ENCODE measurements around the gene ARHGEF25.
"Not testable (repeated sequence)": the region's sequence is repeated elsewhere in the genome, so short reads cannot be mapped to it uniquely, and the experiment has no call there.

The ARHGEF25 gene

DNA sequence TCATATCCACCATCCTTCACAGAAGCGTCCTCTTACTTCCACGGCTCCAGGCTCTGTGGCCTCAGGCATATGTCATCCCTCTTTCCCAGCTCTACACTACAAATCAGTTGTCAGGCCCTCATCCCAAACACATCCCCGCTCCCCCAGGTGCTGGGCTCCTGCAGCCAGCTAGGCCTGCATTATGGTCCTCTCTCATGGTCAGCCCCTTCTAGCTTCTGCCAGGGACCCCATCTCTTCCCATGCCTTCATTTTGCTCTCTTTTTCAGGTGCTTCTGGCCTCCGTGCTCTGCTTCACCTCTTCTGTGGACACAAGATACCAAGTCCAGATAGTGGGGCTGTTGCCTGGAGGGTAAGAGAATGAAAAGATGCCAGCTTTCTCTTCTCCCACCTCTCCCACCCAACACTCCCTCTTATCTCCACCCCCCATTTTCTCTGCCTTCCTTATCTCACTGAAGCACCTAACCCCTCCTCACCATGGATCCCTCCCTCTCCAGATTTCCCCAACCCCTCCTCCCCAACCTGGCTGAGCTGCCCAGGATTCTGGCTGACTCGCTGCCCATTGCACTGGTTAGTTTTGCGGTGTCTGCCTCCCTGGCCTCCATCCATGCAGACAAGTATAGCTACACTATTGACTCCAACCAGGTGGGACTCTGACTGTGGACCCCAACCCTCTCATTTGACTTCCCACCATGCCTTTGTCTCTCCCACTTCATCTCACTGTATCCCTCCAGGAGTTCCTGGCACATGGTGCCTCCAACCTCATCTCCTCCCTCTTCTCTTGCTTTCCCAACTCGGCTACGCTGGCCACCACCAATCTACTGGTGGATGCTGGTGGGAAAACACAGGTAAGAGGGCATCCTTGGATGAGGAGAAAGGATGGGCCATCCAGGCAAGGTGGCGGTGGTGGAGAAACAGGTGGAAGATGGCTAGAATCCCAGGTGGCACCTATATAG lies 11.3 kb downstream of the ARHGEF25 start:
- no peak for DNase-seq

DNA sequence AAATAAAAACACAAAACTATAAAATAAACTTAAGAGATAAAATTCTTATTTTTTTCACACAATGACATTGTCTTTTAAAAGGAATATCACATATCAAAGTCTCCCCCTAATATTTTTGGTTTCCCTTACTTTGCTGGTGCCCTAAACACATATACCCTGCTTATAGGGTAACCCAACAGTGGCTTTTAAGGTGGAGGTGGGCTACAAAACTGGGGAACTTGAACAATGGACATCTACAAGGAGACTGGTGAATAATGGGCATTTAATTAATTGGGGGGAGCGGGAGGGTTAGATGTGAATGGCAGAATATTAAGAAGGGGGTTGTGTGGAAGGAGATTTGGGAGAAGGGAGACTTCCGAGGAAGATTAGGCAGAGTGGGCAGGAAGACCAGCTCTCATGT lies 12.2 kb downstream of the ARHGEF25 start:
- DNase-seq: no peak

DNA sequence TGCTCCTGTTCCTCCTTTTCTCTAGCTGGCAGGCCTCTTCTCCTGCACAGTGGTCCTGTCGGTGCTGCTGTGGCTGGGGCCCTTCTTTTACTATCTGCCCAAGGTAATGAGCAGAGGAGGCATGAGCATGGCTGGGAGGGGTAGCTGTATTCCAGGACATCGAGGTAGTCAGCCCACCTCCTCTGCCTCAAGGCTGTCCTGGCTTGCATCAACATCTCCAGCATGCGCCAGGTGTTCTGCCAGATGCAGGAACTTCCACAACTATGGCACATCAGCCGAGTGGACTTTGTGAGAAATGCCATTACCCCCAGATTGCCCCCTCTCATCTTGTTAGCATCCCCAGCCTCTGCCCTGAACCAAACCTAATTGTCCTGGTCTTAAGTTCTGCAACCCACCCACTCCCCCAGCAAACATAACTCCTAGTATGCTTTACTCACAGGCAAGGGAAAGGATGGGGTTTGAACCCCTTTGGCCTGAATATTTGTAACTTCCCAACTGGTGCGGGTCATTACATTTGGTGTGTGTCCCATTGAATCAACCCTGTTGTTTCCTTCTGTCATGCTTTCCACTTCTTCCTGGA lies 12.7 kb downstream of the ARHGEF25 start:
- DNase-seq: no peak

DNA sequence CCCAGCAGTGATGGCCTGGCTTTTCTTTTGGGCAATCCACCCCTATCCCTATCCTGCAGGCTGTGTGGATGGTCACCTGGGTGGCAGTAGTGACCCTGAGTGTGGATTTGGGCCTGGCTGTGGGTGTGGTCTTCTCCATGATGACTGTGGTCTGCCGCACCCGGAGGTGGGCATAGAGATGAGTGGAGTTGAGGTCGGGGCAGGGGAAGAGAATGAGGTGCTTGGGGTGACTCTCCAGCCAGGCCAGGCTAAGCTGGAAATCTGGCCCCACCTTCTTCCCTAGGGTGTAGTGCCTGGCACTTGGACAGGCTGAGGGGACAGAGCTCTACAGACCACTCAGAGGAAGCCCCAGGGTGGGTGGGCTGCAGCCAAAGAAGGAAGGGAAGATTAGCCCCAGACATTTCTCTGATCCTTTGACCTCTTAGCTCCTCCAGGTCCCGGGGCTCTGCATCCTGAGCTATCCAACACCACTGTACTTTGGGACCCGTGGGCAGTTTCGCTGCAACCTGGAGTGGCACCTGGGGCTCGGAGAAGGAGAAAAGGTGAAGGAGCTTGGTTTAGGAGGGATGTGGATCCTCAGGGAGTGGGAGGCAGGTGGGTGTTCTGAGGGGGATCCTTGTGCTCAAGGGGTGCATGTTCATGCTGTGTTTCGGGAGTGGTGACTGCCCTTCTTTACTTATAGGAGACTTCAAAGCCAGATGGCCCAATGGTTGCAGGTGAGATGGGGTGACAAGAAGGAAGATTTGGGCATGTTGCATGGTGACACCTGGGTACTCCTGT lies 13.4 kb downstream of the ARHGEF25 start:
- DNase-seq: no peak

DNA sequence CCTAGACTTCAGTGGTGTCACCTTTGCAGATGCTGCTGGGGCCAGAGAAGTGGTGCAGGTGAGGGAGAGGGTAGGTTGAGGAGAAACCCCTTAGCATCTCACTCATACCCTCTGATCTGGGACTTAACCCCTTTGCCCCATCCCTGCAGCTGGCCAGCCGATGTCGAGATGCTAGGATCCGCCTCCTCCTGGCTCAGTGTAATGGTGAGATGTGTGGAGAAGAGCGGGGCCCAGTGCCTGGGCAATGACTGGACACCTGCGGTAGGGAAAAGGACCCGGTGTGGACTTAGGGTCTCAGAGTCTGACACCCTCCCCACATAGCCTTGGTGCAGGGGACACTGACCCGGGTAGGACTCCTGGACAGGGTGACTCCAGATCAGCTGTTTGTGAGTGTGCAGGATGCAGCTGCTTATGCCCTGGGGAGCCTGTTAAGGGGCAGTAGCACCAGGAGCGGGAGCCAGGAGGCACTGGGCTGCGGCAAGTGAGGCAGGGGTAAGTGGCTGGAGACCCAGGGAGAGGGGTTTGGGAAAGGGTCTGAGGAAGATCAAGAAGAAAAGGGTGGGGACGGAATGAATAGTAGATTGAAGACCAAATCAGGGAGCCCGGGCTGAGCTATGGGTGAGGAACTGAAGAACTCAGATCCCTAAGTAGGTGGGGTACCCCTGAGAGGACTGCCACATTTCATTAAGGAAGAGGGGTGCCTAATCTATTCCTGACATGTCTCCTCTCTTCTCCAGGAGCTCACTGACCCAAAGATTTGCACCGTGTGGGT lies 14.2 kb downstream of the ARHGEF25 start:
- DNase-seq: no peak

DNA sequence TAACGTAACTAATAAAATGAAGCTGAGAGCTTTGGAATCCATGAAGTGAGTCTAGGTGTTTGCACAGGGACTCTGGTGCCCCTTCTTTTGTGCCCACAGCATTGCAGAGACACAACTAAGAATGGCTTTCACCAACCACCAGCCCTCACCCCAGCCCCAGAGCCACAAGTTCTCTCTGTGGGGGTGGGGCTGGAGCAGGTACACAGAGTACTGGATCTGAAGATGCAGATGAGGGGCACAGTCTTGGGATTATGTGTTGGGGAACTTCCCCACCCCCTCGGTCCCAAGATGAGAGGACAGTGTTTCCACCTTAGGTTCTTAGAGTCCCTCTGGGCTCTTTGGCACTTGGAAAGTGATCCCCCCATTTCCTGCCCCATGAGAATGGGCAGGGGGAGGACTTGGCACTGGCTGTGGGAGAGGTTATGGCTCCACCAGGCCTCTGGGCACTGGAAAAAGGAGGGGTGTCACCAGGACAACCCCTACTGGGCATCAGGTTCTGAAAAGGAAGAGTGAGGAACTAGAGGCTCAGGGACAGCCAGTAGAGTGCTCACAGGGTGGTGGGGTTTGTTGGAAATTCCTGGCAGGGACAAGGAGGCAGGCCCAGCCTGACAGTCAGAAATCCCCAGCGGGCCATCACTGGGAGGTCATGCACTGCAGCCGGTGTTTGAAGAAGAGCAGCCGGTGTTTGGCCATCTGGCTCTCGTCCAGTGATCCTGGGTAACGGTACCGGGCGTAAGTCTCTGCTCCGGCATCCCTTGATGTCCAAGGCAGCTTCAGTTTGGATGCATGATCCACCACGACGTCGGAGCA lies 15.1 kb downstream of the ARHGEF25 start:
- DNase-seq: no peak

DNA sequence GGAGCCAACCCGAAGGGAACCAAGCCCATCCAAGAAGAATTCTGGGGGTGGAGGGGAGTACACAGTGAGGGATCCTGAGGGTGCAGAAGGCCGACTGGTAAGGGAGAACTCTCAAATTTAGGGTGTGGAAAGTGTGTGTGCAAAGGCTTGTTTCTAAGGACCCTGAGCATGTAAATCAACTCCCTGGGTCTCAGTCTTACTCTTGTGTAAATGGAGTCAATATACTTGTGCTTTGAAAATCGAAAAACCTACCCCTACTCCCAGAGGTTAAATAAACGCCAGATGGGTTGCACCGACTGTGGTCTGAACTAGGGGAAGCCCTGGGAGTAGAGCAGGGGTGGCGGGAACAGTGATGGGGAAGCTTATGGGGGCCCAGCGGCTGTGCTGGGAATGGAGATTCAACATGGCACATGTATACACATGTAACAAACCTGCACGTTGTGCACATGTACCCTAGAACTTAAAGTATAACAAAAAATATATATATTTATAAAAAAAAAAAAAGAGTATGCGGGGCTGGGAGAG lies 15.7 kb downstream of the ARHGEF25 start:
- no peak for DNase-seq

DNA sequence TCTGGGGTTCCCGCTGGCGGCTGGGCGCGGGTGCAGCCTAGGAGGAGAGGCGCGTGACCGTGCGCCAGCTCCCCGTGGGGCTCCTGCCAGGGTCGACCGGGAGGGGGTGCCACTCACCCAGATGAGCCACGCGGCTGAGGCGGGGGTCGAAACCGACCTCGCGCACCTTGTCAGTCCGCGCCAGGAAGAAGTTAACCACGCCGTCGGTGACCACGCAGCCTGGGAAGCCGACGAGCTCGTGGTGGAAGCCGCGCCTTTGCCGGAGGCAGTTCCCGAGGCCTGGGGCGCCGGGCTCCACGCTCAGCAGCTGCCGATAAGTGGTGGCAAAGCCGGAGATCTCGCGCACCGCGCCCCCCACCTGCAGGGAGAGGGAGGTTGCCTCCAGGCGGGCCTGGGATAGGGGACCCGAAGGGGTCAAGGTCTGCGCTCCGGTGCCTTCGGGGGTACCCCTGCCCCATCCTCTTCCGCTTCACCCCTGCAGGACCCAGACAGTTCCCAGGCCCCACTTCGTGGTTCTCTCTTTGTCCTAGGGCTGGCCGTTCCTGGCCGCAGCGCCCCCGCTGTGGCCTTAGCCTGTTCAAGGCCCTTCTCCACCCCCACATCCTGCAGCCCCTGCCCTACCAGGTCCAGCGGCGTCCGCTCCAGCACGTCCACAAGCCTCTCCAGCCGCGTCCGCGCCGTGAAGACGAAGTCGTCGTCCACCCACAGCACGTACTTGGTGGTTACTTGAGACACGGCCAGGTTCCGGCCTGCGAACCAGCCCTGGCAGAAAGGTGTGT lies 16.5 kb downstream of the ARHGEF25 start:
- DNase-seq: no peak

DNA sequence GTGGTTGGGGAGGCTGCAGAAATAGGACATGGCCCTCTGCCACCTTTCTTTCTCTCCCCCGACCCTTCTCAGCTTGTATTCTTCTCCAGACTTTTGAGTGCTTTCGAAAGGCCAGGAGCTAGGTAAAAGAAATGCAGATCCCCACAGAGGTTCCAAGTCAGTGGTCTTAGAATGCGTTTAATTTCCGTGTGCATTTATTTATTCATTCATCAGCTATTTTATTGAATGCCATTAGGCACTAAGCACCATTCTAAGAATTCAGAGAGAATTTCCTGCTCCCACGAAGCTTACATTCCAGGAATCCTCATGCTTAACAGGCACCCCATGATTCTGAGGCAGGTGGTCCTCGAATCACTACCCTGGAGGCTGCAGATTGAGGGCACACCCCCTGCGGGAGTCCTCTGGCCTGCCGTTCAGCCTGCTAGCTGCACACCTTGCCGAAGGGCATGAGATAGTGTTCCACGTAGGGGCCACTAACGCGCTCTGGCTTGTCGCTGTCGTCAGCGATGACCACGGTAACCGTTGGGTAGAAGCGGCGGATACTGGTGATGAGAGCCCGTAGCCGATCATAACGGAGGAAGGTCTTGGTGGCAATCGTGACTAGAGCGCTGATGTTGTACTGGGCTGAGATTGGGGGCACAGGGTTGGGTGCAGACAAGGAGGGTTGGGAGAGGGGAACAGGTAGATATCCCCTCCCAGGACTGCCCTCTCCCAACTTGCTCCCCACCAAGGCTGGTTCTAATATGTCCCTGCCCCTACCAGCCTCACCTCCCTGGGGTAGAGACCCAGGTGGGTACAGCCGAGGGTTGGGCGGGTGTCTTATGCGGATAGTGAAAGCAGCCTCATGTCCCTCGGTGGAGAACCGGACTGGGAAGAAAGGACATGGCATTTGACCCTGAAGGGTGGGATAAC lies 17.3 kb downstream of the ARHGEF25 start:
- no peak for DNase-seq

DNA sequence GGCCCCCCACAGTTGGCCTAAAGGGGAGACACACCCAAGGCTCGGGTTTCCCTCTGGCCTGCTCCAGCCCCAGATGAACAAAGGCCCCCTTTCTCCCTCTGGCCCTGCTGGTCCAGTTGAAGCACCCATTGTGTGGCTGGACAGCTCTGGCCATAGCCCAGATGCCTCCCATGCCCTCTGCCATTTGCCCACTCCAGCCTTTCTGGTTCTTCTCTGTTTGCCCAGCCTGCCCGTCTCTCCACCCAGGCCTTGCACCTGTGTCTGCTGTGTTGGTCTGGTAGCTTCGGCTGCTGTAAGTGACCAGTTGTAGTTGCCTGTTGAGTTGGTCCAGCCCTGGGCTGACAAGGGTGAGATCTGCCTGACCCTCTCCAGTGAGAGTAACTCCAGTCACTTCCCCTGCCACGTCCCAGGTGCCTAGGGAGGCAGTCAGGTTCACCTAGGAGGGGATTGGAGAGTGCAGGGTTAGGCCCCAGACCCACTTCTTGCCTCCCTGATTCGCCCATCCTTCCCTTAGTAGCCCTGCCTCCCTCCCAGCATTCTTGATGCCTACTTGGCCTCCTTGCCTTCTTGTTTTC lies 18.7 kb downstream of the ARHGEF25 start:
- DNase-seq: no peak

DNA sequence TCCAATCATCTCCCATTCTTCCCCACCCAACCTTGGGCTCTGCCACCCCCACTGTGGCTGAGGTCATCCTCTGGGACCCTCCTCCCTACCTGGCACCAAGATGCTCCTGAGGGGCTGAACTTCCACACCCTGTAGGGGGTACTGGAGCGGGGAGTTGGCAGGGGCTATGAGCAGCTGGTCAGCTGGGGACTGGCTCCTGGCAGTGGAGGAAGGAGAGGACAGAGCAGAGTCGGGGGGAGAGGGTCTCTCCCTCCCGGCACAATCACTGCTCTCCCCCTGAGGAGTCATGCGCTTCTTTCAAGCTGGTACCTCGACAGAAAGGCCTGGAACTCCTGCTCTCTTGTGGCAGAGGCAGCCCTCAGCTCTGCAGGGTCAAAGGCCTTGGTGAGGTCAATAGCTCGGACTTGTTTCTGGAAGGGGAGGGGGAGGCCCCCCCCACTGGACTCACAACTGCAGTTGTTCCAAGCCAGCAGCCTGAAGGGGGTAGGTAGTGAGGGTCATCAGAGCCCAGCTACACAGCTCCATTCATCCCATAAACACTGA lies 19.7 kb downstream of the ARHGEF25 start:
- DNase-seq: no peak

DNA sequence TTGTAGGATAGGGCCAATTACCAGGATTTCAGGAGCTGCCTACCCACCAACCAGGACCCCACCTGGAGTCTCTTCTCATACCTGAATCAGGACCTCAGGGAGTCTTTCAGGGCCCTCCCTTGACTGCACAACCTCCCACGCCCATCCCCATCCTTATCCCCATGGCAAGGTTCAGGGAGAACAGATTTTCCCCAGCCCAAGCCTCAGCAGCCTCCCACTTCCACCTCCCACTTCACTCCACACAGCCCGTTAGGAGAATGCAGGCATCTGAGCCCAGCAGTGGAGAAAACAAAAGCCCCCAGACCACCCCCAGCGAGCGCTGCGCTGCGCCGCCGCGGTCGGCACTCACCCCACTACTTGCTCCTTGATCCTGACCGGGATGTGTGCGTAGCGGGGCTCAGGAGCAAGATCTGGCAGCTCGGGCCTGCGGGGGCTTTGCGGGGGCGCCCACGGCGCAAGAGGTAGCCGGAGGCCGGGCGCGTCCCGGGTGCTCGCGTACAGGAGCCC lies 20.4 kb downstream of the ARHGEF25 start:
- DNase-seq: no peak

DNA sequence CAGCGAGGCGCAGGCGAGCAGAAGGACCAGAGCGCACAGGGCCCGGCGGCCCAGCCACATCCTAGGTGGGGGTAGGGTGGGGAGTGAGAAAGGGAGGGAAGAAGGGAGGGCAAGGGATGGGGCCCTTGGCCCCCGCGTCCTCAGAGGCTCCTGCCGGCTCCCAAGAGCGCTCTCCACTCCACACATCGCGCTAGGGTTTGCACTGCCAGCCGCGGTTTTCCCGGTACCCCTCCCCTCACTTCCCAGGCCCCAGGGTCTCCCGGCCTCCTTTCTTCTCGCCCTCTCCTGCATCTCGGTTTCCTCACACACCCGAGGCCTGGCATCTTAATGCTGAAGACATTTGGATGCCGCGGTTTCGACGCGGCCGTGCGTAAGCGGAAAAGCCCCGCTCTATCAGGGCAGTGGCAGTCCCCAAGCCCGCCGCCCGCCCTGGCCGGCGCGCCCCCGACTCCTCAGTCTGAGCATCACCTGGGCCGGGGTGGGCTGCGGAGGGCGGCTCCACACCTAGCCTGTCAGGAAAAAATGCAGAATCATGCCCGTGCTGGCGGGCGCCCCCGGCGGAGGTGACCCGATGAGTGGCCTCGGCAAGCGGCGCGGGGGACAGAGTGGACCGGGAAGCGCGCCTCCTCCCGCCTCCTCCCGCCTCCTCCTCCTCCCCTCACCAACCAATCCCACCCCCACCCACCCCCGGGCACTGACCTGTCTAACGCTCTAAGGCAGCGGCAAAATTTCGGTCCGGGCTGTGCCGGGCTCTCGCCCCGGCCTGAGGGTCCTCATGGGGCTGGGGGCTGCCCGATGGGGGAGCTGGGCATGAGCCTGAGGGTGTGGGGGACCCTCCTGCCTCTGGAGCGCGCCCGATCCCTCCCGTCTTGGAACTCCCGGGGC lies 21.1 kb downstream of the ARHGEF25 start:
- DNase-seq: no peak

DNA sequence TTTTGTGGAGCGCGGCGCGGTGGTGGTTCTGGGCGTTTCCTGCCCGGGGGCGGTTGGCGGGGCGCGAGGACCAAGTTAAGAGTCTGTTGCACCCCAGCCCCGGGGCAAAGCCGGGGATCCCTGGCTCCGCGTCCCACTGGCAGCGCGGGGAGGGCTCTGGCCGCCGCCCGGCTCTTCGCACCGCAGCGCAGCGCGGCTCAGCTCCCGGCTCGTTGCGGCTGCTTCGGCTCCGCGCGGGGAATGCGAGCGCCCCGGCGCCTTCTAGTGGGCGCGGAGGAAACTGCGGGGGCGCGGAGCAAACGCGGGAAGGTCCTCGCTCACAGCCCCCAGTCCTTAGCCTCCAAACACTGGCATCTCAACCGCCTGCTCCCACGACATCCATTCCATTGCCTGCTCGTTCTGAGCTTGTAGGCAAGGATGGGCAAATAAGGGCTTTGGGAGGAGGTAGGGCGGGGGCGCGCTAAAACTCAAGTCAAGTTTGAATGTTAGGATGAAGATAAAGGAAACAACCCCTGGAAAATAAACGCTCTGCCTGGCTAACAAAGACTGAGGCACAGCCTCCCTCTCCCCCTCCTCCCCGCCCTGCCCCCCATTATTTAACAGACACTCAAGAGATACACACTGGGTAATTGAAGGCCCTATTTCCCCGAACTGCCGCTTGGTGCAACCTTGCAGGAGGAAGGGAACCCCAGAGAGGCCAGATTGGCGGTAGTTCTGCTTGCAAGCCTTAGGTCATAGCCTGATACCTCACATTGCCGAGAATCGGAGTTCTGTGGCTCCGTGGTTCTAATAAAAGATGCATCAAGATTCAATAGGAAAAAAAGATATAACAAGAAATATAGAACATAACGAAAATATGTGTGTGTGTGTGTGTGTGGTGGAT lies 22.0 kb downstream of the ARHGEF25 start, which contains the start of gene B4GALNT1:
B4GALNT1 (minus strand) TSS at position 244 of the 883 bp plus-strand sequence. CDS start 1,069 bp downstream, outside the sequence.
- DNase-seq: no peak

DNA sequence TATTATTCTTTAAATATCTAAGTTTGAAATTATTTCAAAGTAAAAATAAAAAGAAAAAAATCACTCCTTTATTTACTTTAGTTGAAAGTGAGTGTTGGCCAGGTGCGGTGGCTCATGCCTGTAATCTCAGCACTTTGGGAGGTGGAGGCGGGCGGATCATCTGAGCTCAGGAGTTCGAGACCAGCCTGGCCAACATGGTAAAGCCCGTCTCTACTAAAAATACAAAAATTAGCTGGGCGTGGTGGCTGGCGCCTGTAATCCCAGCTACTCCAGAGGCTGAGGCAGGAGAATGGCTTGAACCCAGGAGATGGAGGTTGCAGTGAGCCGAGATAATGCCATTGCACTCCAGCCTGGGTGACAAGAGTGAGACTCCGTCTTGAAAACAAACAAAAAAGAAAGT lies 25.5 kb downstream of the ARHGEF25 start:
- DNase-seq: not testable (repeated sequence)

DNA sequence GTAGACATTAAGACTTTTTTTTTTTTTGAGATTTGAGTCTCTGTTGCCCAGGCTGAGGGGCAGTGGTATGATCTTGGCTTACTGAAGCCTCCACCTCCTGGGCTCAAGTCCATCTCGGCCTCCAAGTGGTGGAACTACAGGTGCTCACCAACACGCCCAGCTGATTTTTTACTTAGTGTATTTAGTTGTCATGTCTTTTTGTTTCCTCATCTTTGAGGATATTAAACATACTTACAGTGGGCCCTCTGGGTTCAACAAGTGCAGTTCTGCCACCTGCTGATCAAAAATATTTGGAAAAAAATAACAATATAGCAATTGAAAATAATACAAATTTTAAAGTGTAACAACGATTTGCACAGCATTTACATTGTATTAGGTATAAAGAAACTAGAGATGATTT lies 26.1 kb downstream of the ARHGEF25 start:
- DNase-seq: no peak

DNA sequence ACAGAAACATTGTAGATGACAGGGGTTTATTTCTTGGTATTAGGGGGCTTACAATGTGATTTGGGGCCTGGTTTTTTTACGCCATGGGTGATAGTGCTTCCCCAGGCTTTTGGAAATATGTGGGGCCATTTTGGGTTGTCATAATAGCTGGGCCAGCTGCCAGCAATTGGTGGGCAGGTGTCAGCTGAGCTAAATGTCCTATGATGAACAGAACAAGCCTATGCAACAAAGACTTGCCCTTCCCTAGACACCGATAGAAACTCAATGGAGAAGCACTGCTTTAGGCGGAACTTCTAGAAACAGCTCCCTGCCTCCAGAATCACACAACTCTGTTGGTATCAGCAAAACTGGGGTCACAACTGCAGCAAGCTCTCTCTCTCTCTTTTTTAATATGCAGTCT lies 26.9 kb downstream of the ARHGEF25 start:
- no peak for DNase-seq

Measured in NCI-H2029 (cell line).